ENCODE data around the gene SMG6.
"Not testable (repeated sequence)": the region's sequence is repeated elsewhere in the genome, so short reads cannot be mapped to it uniquely, and the experiment has no call there.

Gene SMG6

DNA sequence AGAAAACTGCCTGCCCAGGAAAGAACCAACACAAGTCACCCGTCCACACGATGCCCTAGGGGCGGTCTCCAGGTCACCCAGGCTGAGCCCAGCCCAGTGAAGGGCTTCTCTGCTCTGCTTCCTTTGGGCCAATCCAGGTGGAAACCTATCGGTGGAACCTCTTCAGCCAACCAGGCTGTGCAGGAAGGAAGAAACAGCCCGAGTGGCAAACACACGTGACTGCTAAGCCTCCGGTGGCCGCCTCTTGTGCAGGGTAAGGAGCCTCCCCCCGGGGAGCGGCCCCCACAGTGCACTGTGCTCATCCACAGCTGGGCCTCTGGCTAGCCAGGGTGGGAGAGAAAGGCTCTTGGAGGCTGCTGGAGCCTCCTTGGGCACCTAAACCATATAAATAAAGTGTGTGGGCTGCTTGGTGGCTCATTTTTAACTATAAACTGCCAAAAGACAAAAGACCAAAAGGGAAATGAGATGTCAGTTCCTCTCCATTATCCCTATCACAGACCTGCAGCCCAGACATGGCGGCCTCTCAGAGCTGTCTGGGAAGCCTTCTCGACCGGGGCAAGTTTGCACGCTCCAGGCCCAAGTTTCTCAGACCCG lies 280.8 kb downstream of the SMG6 start:
- no peak for DNase-seq

DNA sequence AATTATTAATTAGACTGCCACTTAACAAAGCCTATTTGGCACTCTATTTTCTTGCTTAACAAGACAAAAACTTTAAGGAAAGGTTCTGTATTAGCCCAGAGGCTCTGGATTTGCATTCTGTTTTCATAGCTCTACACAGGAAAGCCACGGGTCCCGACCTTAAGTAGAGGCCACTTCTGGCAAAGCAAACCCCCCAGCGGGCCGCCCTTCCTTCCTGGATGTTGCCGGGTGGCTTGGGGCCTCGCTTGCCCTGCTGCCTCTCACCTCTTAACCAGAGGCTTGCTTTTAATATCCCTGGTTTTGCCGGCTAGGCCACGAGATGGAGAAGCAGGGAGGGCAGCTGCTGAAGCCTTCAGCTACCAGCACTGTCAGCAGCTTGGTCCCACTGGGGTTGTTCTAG lies 282.9 kb downstream of the SMG6 start:
- no peak for DNase-seq

DNA sequence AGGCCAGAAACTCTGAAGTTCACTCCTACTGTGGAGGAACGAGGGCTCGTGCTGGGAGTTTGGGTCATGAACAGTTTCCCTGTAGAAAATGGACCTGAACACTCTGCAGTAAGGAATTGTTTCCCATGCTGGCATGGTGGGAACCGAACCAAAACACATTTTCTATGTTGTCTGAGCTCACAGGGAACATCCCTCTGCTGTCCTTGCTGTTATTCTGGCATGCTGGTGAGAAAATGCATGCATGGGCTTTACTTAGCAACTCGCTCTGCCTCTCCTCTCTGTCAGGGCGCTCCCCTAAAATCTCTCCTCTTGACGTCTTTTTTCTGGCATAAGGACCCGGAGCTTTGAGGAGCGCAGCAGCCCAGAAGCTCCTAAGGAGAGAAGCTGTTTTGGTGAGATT lies 283.9 kb downstream of the SMG6 start:
- no peak for DNase-seq

DNA sequence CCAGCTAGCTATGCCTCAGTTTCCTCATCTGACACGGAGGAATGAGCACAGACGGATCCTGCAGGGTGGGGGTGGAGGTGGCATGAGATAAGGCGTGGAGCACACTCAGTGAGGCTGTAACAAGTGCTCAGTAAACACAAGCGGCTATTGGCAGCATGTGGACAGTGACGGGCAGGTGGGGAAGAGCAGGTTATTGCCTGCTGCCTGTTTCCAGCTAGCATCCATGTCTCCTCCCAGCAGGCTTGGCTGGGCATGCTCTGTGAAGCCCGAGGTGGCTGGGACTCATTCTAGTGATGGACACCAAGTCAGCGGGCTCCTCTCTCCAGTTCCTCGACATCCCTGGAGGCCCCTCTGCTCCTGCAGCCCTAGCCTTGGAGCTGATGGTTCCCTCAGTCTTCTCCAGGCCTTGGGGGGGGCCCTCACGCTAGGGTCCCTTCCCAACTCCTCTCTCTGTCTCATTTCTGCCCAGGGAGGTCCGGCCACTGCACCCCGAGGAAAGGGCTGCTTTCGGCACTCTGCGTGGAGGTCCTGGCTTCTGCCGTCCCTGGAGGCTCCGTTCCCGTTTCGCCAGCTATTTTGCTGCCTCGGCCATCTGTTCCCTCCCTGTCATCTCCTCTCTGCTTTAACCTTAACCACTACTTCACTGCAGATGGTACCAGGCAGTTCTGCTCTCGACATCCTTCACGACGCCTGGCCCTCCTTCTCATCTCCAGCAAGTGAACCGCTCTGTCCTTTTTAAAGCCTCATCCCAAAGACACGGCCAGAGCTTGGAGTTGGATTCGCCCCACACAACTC lies 284.7 kb downstream of the SMG6 start:
- DNase-seq, result no peak

DNA sequence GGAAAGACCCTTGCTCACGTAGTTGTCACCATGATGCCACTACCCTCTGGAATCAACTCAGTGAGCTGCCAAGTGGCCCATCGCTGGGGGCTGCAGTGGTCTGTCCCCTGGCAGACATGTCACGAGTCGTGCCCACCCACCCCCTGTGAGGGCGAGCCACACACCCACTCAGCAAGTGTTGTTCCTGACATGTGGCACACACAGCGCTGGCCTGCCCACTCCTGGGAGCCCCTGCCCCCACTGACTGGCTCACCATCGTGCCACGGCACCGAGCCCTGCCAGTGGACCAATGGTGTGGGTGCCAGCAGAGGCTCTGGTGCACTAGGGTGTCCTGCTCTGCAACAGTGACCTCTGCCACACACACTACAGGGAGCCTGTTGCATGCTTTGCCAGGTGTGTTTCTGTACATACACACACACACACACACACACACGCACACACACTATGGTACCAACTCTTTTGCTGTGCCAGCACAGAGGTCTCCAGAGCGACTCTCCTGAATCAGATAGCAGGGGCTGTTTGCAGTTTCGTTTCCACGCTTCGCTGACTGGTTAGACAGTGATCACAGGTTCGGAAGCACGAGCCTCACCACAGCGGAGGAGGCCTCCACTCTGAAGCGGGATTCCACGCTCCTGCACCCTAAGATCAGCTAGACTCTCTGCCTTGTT lies 286.2 kb downstream of the SMG6 start:
- DNase-seq, result no peak

DNA sequence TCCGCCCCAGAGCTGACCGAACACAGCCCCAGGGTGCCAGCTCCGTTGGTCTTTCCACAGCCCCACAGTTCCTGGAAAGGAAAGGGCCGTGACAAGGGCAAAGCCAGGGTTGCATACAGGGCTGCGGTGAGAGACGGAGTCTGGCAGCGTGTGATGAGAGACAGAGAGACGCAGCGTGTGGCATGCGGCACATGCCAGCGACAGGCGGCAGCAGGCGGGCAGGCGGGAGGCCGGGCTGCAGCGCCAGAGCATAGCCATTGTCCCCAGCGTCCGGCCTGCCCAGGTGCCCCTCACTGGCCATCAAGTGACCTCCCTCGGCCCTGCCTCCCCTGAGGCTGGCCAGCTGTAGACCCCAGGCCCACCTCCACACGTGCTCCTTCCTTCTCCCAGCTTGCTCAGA lies 287.1 kb downstream of the SMG6 start:
- no peak for DNase-seq

DNA sequence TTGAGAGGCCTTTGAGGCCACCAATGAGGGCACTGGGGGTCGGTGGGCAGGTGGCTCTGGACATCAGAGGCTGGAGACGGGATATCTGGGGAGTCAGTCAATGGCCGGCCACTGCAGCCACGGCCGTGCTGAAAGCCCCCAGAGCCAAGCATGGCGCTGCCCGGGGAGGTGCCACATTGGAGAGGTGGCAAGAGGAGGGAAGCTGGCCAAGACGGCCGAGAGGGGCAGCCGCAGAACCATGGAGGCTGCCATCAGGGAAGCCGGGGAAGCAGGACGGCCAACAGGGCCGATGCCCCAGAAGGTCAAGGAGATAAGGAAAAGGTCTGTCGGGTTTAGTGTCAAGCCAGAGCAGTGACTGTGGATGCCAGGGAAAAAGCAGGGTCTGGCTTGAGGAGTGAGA lies 288.3 kb downstream of the SMG6 start:
- no peak for DNase-seq

DNA sequence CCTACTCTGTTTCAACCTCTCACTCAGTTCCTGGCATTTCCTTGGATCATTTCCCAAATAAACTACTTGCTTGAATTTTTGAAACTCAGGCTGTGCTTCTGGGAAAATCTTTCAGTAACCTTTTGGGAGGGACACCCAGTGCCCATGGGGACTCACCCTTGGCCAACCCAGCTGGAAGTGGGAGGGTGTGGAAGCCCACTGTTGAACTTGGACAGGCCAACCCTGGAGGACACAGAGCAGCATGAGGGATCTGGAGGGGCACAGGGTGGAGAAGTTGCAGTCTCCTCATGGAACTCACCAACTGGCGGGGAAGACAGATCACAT lies 289.6 kb downstream of the SMG6 start:
- DNase-seq, result no peak

DNA sequence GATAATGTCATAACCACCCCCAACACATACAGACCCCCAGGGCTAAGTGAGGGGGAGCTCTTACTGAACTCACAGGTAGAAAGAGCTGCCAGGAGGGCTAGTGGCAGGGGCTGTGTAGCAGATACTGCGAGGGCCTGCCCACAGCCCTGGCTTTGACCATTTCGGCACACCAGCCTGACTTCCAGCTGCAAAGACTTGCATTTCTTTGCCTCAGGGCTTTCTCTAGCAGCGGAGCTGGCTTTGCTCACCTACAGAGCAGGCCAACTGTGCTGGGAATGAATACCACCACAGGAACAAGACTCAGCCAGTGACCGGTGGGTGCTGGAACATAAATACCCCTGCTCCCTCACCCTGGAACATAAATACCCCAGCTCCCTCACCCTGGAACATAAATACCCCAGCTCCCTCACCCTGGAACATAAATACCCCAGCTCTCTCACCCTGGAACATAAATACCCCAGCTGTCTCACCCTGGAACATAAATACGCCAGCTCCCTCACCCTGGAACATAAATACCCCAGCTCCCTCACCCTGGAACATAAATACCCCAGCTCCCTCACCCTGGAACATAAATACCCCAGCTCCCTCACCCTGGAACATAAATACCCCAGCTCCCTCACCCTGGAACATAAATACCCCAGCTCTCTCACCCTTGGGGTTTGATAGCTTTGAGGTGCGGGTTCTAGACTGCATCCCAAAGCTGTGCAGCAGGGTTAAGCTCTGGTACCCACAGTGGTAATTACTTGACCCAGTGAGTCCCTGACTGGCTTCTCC lies 290.2 kb downstream of the SMG6 start:
- not testable (repeated sequence) for DNase-seq

DNA sequence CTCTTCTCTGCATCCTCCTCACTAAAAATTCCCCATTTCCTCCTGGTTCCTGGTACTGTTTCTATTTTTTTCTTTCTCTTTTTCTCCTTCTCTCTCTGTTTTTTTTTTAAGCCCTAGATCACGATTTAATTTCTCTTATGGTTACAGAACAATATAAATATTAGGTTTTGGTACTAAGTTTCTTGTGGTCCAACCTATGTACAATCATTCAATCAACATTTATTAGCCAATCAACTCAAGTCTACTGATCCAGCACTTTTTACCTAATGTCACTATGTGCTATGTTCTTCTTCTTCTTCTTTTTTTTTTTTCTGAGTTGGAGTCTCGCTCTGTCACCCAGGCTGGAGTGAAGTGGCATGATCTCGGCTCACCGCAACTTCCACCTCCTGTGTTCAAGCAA lies 291.1 kb downstream of the SMG6 start:
- DNase-seq, result no peak

DNA sequence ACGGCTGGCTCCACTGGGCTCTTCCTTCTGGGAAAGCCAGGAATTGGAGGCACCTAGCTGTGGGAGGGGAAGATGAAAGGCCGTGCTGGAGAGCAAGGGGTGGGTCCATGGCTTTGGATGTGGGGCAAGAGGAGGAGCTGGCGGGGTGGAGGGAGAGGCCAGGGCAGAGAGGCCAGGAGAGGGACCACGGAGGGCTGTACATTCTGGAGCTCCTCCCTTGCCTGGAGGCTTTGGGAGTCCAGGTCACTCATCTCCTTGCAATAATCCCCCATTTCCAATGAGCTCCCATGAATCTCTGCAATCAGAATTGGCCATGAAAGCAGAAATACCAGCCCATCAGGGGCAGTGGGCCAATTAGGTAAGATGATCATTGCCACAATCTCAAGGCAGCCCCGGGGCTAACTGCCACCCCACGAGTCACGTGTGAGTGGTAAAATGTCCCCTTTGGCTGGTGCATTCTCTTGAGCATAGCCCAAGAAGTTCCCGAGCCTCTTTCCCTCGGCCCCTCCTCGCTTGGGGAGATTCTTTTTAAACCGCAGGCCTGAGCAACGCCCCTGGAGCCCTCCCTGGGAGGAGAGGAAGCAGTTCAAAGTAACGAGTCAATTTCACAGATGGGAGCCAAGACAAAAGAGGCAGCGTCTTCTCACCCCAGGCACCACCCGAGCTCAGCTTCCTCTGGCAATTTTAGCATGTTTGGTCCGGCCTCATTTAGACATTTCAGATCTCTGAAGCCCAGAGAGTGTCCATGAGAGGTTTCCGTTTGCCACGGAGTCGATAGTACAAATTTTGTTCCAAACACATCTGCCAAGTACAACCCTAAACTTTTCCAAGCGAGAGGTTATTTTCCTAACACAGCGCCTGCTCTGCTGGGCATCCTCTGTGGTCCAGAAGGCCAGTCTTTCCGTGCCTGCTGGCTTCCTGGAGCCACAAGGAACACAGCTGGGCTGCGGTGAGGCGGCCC lies 291.9 kb downstream of the SMG6 start:
- DNase-seq, result no peak
